ENCODE results near the gene TAS2R7.

DNA sequence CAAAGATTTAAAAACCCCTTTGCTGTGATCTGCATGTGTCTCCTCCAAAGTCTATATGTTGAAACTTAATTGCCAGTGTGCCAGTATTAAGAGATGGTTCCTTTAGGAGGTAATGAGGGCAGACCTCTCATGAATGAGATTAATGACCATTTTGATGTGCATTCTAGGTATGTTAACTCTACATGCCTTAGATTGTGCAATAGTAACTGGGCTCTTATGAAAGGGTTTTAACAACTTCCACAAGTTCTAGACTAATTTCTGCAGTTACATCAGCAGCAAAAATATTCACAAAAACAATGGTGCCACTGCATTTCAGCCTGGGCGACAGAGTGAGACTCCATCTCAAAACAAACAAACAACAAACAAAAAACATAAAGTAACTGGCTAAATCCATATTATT is 27.6 kb upstream of the TAS2R7 start:
- no peak for TF ChIP-seq POLR2A (IDR thresholded peaks at IDR 0.05)
- TF ChIP-seq CTCF (IDR thresholded peaks at IDR 0.05): no peak

Data from lower leg skin (tissue), 3 donors.